ENCODE data around the gene PGAP1.

- TF ChIP-seq, protein P1, sequence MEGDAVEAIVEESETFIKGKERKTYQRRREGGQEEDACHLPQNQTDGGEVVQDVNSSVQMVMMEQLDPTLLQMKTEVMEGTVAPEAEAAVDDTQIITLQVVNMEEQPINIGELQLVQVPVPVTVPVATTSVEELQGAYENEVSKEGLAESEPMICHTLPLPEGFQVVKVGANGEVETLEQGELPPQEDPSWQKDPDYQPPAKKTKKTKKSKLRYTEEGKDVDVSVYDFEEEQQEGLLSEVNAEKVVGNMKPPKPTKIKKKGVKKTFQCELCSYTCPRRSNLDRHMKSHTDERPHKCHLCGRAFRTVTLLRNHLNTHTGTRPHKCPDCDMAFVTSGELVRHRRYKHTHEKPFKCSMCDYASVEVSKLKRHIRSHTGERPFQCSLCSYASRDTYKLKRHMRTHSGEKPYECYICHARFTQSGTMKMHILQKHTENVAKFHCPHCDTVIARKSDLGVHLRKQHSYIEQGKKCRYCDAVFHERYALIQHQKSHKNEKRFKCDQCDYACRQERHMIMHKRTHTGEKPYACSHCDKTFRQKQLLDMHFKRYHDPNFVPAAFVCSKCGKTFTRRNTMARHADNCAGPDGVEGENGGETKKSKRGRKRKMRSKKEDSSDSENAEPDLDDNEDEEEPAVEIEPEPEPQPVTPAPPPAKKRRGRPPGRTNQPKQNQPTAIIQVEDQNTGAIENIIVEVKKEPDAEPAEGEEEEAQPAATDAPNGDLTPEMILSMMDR (IDR thresholded peaks at IDR 0.05), result no peak
- no peak for TF ChIP-seq POLR2A (IDR thresholded peaks at IDR 0.05)
Observed at GRCh38 chr2:196963043-196963442, 36.5 kb upstream of the PGAP1 start.

Measured in uterus (tissue), 2 donors.